ENCODE results near the gene TBX21.
"Not testable (repeated sequence)": the region's sequence is repeated elsewhere in the genome, so short reads cannot be mapped to it uniquely, and the experiment has no call there.

The TBX21 gene

DNA sequence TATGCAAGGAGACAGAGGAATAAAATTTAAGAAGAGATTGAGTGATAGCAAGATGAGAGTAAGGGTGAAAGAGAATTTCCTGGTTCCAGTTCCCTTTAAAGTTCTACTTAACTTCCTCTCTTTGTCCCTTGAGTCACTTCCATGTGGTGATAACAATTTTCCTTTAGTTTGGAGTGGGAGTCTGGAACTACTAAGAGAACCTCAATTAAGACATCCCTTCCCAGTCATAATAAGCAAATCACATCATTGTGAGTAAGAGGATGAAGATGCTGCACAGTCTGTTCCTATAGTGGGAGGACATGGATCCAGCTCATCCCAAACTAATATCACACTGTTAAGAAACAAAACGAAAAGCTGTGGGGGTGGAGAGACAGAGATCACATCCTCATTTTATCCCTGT lies 24.4 kb downstream of the TBX21 start:
- in situ Hi-C loops (cut with HindIII; ENCODE audit: low sequenced_read_pairs), result no loop called here

DNA sequence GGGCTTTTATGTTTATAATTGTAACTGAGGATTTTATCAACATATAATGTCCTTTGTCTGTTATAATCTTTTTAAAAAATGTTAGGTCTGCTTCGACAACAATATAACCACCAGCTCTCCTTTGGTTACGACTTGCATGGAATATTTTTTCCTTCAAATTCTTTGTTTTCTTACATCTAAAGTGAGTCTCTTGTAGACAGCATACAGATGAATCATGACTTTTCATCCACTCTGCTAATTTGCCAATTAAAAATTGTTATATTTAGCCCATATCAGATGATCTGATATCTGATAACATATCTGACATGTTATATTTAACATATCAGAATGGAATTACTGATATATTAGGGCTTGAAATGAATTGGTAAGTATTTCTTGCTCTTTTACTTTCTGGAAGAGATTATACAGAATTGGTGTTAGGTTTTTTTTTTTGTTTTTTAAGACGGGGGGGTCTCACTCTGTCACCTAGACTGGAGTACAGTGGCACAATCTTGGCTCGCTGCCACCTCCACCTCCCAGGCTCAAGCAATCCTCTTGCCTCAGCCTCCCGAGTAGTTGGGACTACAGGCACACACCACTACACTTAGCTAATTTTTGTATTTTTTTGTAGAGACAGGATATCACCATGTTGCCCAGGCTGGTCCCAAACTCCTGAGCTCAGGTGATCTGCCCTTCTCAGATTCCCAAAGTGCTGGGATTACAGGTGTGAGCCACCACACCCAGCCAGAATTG lies 27.5 kb downstream of the TBX21 start:
- in situ Hi-C loops (cut with HindIII; ENCODE audit: low sequenced_read_pairs), result no loop called here

DNA sequence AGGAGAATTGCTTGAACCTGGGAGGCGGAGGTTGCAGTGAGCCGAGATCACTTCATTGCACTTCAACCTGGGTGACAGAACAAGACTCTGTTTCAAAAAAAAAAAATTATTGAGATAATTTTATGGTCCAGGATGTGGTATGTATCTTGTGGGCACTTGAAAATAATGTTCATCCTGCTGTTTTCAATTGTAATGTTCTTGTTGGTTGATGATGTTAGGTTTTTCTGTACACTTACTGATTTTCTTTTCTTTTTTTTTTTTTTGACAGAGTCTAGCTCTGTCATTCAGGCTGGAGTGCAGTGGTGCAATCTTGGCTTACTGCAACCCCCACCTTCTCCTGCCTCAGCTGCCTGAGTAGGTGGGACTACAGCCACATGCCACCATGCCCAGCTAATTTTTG lies 29.7 kb downstream of the TBX21 start:
- in situ Hi-C loops (cut with HindIII; ENCODE audit: low sequenced_read_pairs), result no loop called here

DNA sequence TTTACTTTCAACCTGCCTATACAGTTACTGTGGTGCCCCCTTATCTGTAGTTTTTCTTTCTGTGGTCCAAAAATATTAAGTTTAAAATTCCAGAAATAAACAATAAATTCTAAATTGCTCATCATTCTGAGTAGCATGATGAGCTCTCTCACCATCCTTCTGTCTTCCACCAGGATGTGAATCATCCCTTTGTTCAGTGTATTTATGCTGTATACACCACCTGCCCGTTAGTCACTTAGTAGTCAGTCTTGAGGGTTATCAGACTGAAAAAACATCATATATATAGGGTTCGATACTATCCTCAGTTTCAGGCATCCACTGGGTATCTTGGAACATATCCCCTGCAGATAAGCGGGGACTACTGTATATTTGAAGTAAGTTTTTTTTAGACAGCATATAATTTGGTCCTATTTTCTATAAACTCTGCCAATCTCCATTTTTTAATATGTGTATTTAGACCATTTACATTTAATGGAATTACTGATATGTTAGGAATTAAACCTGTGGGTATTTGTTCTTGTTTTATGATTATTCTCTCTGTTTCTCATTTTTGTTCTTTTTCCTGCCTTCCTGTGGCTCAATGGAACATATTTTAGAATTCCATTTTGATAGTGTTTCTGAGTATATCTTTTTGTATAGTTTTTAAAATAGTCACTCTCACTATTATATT lies 31.0 kb downstream of the TBX21 start:
- in situ Hi-C loops (cut with HindIII; ENCODE audit: low sequenced_read_pairs), result no loop called here

DNA sequence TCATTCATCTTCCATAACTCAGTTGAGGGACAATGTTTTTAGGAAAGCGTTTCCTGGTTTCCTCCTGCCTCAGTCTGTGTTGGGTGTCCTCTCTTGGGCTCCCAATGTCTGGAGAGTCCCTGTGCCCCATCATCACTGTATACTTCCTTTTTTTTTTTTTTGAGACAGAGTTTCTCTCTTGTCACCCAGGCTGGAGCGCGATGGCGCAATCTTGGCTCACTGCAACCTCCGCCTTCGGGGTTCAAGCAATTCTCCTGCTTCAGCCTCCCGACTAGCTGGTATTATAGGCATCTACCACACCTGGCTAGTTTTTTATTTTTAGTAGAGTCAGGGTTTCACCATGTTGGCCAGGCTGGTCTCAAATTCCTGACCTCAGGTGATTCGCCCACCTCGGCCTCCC lies 40.6 kb downstream of the TBX21 start:
- in situ Hi-C loops (cut with HindIII; ENCODE audit: low sequenced_read_pairs), result not testable (repeated sequence)

DNA sequence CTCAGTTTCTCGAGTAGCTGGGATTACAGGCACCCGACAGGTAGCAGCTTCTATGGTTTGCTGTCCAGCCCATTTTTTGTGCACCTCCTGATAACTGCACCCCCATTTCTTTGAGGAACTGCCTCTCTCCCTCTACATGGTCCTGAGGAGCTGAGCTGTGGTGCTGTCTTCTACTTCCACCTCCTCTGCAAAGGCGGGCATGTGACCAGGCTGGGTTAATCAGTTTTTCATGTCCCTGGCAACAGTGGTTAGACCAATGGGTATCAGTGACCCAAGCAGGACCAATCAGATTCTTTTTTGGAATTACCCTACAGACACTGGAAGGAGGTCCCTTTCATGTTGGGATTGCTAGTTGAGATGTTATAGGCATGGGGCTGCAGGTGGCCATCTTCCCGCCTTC lies 41.3 kb downstream of the TBX21 start:
- in situ Hi-C loops (cut with HindIII; ENCODE audit: low sequenced_read_pairs), result no loop called here

DNA sequence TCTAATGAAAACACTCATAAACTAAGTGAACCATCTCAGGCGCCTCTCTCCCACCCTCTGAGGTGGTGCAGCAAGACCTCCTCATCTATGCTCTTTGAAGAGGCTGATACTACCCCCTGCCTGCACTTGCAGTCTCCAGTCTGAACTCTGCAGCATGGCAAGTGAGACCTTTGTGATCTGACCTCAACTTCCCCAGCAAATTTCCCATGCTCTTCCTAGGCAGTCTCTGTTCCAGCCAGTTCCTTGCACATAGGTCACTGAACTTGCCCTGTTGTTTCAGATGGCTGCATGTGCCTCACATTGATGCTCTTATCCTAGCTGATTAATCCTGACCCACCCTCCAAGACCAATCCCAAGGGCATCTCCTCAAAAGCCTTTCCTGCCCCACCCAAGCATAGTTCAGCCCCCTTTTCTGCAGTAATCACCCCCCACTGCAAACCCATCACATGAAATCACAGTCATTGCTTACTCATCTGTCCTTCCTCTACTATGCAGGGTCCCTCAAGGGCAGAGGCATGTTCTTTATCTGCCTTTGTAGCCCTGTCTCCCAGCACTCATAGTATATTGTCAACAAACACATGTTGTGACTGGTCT lies 42.0 kb downstream of the TBX21 start:
- in situ Hi-C loops (cut with HindIII; ENCODE audit: low sequenced_read_pairs), result no loop called here

DNA sequence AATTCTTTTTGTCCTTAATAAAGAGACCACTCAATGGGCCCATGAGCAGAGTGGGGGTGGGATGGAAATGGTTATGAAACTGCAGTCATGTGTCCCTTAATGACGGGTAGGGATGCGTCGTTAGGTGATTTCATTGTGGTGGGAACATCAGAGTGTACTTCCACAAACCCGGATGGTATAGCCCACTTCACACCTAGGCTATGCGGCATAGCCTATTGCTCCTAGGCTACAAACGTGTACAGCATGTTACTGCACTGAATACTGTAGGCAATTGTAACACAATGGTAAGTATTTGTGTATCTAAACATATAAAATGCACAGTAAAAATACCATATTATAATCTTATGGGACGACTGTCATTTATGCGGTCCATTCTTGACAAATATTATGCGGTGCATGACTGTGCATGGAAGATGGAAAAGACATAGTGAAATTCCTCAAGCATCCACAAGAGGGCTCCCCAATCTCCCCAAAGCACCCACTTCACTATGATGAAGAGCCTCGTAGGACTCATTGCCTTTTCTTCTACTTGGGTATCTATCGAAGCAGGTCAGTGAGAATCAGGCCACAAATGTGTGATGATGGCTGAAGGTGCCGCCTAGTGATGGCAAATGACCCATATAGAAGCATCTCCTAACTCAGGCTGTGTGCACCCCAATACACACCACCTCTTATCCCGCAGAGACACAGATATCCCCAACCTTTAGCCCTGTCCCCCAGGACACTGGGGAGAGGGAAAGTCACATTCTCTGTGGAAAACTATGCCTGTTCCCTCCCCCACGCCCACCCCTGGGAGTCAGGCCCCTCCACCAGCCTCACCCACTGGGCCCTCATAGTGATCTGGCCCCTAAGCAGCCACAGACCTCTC lies 43.5 kb downstream of the TBX21 start:
- in situ Hi-C loops (cut with HindIII; ENCODE audit: low sequenced_read_pairs), result no loop called here

DNA sequence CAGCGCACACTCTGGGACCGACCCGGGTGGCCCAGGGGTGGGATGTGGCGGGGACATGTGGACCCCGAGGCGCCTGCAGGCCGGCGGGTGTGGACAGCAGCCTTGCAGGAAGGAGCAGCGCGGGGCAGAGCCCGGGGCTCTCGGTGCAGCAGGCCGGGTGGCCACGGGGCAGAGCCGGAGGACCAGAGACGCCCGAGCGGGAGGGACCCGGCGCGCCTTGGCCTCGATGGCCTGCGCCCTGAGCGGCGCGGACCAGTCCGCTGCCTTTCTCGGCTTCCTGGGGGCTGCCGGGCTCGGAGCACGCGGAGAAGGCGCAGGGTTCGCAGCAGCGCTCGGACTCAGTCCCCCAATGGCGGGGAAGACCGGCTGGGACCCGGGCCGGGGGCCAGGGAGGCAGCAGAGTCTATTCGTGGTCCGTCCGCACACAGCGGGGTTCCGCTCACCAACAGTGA lies 45.2 kb downstream of the TBX21 start:
- in situ Hi-C loops (cut with HindIII; ENCODE audit: low sequenced_read_pairs), result no loop called here

DNA sequence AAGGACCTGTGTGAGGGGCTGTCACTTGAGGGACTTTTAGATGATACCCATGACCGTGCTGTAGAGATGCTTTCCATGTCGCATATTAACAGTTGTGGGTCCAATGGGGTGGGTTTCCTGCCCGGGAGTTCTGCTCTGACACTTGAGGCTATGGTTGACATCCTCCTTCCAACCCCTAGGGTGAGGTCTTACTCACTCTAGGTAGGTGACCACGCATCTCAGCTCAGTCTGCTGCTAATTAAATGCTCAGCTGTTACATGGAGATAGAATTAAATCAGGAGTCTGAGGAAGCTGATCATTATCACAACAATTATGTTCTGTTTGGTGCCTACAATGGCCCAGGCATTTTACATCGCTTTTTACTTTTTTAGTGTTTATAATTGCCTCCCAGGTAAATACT lies 48.4 kb downstream of the TBX21 start:
- in situ Hi-C loops (cut with HindIII; ENCODE audit: low sequenced_read_pairs), result no loop called here

DNA sequence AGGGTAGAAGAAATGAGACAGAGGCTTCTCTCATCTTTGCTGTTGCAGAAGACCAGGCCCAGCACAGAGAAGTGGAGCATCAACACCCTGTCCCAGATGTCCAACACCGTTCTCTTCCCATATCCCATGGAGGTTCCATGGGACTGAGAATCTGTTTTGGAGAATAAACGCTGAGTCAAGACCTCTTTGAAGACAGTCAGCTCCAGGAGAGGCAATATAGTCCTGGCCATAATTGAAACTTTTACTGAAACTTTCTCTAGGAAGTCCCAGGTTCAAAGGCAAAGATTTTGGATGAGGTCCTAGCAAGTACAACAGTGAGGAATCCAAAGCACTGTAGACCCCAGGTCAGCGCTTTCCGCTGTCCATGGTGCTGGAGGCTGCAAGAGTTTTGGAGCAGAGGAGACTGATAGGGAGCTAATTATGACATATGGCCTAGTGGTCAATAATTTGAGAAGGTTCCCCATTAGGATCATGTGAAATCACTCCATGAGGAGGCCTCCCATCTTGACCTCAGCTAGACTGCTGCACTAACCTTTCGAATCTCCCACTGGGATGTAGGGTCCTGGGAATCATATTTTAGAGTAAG lies 52.6 kb downstream of the TBX21 start:
- in situ Hi-C loops (cut with HindIII; ENCODE audit: low sequenced_read_pairs), result no loop called here

DNA sequence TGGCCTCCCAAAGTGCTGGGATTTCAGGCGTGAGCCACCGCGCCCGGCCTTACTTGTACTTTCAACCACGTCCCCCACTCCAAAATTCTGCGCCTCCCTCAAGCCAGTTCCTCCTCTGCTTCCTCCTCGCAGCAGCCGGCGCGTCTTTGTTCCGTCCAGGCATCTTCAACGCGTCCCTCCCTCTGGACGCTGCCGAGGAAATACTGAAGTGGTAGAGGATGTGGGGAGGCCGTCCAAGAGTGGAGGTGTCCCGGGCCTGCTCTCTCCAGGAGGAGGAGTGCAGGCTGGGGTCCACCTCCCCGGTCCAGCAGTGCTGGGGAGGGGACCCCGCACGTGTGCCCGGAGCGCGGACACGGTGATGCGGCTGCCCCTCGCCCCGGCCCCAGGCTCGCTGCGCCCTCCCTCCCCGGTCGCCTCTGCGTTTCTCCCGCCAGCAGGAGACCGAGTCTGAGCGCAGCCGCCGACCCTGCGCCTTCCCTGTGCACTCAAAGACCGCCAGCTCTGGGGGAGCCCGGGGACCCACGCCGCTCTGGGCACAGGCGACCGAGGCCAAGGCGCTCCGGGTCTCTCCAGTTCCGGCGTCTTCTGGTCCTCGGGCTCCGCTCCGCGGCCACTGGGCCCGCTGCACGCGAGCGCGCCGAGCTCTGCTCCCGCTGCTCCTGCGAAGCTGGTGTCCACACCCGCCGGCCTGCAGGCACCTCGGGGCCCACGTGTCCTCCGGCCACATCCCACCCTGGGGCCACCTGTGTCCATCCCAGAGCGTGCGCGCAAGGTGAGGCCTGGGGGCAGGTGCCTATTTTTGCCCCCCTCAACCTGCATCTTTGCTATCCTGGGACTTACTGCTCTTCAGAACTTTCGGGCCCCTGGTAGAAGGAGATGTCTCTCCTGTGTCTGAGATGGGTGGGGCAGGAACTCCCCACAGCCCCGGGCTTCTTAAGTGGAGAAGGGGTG lies 56.9 kb downstream of the TBX21 start:
- in situ Hi-C loops (cut with HindIII; ENCODE audit: low sequenced_read_pairs), result no loop called here

DNA sequence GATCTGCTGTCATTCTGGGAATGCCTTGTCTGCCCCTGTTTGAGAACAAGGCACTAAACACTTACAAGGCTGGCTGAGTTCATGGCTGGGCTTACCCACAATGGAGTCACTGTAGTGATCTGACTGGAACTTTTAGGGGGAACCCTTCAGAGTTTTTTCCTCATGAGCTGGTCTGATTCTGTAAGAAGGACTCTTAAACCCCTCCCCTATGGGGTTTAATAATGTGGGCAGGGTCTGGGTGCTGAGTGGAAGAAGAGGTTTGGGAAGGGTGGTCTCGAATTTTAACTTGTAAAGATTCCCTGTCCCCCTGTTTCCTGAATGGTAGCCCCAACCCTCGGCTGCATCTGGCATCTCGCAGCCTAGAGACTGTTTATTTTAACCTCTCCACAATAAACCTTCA lies 58.0 kb downstream of the TBX21 start:
- in situ Hi-C loops (cut with HindIII; ENCODE audit: low sequenced_read_pairs), result no loop called here

DNA sequence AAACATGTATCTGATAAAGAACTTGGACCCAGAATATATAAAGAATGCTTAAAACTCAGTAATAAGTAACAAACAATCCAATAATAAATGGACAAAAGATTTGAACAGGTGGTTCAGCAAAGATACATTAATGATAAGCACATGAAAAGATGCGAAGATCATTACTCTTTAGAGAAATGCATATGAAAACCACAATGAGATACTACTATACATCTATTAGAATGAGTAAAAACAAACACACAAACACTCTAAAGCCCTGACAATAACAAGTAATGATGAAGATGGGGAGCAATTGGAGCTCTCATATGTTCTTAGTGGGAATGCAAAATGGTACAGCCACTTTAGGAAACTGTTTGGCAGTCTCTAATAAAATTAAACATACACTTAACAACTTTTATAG lies 59.4 kb downstream of the TBX21 start:
- in situ Hi-C loops (cut with HindIII; ENCODE audit: low sequenced_read_pairs), result no loop called here

DNA sequence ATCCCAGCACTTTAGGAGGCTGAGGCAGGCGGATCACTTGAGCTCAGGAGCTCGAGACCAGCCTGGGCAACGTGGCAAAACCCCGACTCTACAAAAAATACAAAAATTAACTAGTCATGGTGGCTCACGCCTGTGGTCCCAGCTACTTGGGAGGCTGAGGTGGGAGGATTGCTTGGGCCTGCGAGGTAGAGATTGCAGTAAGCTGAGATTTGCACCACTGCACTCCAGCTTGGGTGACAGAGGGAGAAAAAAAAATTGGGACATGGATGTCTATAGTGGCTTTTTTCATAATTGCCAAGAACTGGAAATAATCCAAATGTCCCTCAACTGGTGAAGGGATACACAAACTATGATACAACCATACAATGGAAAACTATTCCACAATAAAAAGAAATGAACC lies 59.9 kb downstream of the TBX21 start:
- in situ Hi-C loops (cut with HindIII; ENCODE audit: low sequenced_read_pairs), result no loop called here
